ENCODE data around the gene ESD. TPM values are rescaled to one million over a fixed set of nuclear protein-coding genes. Genes with fewer than 3 reads are reported as not detected.
"Not testable (repeated sequence)": the region's sequence is repeated elsewhere in the genome, so short reads cannot be mapped to it uniquely, and the experiment has no call there.

Gene ESD
- total RNA-seq, 1 donor from 2014 or later, result 101 TPM

DNA sequence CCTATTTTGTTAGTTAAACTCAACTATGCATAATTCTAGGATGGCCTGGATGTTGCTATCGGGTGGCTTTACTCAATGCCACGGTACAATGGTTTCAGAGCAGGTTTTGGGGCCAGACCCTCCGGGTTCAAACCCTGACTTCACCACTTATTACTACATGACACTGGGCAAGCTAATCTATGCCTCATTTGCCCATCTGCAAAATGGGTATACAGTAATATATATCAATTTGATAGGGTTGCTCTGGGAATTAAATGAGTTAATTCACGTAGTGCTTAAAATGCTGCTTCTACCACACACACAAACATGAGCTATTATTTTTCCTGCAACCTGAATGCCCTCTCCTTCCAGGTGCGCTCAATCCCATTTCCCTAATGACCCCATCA lies 839 bp downstream of the ESD start:
- intact Hi-C loops (cut with micrococcal nuclease), result loop anchor here (5.0 to 10.0 kb wide), 4 partner anchors 44 to 1881 kb away; partner anchors contain the start of gene SUCLA2

DNA sequence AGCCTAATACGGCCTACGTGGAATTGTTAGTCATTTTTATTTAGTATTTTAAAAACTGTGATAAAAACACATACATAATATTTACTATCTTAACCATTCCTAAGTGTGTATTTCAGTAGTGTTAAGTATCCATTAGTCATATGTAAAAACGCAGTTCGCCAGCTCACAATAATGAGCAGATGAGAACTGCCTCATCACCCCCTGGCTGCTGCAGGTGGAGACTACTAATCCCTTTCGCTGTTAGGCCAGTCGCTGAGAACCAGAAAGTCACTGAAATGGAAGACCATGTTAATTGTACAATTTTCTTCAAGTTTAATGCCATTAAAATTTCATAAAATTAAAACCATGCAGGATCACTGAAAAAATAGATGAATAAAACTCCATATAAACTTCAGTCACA lies 1.6 kb downstream of the ESD start:
- intact Hi-C loops (cut with micrococcal nuclease), result loop anchor here (5.0 to 10.0 kb wide), 4 partner anchors 43 to 1881 kb away; partner anchors contain the start of gene SUCLA2

DNA sequence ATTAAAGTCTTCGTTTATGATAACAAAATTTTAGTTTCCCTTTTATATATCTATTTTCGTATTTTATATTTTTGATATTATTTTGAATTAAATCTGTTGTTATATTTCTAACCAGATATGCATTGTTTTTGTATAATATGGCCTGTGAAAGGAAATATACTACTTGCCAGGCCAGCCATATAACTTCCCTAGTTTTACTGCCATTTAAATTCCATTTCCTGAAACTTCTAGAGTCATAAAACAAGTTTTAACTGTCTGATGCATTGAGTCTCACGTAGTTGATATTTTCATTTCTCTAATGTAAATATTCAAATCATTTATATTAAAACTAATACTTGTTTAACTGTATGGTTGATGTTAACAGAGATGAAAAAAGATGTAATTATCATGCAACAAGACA lies 13.5 kb downstream of the ESD start:
- intact Hi-C loops (cut with micrococcal nuclease), result no loop called here

DNA sequence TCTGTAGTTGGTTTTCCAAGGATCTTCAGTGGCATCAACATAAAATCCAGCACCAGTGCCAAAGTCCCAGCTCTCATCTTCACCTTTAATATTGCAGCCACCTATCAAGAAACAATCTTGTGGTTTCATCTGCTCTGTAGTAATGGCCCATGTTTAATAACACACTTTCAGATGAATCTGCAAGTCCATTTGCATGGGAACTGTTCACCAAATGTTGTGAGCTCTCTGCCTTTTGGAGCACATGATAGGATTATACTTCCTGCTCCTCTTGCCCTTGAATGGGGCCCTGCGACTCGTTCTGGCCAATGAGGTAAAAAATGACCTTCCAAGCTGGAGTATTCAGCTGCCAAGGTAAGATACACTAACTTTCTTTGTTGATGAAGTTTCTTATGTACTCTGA lies 14.3 kb downstream of the ESD start:
- intact Hi-C loops (cut with micrococcal nuclease), result no loop called here

DNA sequence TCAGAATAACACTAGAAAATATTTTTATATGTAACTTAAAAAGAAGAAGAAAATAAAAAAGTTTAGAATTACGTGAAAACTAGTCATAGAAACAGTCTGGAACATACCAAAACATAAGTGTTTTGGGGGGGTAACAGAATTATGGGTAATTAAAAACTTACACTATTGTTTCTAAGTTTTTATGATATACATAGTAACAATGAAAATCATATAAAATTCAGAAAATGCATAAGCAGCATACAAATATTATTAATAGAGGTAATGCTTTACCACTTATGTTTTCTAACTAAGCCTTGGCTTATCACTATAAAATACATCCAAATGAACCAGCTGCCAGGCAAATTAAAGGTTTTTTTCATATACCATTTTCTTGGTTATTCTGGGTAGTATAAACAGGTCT lies 14.9 kb downstream of the ESD start:
- intact Hi-C loops (cut with micrococcal nuclease), result no loop called here

DNA sequence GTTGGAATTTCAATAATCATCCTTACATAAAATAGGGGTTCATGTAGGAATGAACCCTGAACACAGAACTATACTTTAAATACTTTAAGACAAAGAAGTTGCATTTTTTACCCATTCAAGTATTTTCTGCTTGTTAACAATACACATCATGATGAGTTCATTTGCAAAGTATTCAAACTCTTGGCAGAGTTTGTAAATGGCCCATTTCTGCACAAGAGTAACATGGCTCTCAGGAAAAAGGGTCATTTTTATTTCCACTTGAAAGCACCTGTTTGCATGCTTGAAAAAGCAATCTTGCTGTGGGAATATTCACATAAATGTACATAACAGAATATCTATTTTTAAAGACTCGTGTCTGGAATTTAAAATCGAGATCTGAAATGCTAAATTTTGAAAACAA lies 18.1 kb downstream of the ESD start:
- intact Hi-C loops (cut with micrococcal nuclease), result no loop called here

DNA sequence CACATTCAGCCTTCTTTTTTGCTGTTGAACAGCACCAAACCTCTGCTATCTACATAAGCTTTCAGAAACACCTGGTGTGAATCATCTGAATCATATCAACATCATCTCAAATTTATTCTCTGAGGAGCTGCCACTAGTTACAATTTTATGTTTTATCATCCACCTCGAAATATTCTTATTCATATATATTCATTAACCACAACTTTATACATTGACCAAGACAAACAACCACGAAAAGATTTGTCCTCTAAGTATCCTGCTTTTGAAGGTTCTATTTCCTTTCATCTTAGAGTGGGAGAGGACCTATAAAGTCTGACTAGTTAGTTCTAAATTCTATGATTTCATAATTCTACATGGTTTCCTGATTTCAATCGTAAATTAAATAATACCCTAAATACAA lies 18.9 kb downstream of the ESD start:
- intact Hi-C loops (cut with micrococcal nuclease), result no loop called here

DNA sequence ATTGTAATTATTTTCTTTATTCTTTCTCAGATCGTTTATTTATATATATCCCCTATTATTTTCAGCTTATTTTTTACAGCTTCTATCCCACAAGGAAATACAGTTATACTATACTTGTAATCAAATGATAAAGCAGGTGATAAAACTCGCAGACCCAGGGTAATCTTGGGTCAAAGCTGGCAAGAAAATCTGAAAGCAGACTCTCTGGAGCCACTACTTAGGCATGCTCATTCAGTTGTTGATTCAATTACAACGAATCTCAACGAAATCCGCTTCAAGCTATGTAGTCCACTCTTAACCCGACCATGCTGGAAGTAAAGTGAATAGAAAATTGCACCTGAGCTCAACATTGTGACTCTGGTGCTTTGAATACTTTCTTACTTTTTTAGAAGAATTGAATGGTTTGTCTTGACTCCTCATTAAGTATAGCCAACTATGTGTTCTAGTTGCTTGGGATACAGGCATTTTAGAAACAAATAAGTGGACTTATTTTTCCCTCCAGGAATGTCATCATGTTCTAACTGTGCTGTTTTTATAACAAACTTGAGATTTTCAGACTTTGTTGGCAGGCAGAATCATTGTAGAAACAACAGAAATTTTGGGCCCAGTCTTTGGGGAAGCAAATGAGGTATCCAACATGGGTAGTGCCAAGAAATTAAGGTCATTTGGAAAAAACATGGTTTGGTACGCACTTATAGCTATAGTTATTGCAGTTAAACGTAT lies 21.4 kb downstream of the ESD start:
- intact Hi-C loops (cut with micrococcal nuclease), result no loop called here

DNA sequence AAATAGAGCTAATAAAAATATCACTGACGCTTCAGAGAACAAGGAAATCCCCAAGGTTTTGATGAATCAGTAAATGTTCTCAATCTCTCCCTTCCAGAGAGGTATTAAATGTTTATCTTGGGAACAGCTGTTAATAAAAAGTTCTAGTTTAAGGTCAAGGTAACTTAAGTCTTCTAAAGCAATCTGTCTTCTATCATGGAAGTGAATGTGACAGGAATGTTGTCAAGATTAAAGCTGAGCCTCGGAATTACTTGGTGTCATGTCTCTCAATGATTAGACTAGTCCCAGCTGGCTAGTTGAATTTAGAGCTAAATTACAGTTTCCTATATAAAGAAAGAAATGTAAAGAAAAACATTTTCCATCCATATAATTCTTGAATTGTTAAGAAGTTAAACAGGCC lies 23.4 kb downstream of the ESD start:
- intact Hi-C loops (cut with micrococcal nuclease), result no loop called here

DNA sequence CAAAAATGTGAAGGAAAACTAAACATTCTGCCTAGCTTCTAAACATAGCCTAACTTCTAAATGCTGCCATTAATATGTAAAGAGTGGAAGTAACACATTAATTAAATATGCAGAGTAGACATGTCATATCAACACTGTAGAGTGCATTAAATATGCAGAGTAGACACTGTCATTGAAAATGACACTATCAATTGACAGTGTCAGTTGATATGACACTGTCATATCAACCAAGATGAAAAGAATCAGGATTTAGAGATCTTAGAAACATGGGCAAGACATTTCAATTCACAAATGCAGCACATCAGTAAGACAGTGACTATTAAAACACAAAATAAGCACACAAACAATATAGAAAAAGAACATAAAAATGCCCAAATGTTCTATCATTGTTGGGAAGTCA lies 25.3 kb downstream of the ESD start:
- intact Hi-C loops (cut with micrococcal nuclease), result no loop called here

DNA sequence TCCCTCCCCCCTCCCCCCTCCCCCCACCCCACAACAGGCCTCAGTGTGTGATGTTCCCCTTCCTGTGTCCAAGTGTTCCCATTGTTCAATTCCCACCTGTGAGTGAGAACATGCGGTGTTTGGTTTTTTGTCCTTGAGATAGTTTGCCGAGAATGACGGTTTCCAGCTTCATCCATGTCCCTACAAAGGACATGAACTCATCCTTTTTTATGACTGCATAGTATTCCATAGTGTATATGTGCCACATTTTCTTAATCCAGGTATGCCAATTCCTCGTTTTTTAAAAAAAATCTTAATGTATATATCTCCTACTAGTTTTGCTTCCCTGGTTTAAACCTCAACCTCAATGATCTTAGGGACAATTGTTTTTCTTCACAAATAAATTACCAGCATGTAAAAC lies 27.0 kb downstream of the ESD start:
- intact Hi-C loops (cut with micrococcal nuclease), result not testable (repeated sequence)

DNA sequence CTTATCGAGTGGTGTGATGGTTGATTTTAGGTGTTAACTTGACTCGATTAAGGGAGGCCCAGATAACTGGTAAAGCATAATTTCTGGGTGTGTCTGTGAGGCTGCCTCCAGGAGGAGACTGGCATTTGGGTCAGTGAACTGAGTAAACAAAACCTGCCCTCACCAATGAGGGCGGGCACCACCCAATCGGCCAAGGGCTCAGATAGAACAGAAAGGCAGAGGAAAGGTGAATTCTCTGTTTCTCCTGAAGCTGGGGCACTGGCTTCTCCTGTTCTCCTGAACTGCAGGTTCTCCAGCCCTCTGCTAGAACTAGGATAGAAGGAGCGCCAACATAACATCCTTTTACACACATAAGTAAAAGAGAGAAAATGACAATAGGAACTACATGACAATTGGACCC lies 35.1 kb downstream of the ESD start:
- intact Hi-C loops (cut with micrococcal nuclease), result no loop called here

DNA sequence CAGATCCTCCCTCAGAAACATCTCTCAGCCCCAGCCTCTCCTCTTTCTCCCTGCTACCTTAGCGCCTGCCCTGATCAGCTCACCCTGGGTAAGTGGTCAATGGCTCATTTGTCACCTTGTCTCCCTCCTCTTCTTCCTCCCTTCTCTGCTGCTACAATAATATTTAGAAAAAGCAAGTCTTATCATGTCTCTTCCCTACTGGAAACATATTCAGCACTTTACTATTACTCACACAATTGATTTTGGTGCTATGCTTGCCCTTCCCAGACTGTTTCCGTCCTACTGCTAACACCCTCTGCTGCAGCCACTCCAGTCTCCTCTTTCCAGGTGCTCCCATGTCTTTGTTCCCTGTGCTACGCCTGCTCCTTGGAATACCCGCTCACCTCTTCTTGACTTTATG lies 35.8 kb downstream of the ESD start:
- intact Hi-C loops (cut with micrococcal nuclease), result no loop called here

DNA sequence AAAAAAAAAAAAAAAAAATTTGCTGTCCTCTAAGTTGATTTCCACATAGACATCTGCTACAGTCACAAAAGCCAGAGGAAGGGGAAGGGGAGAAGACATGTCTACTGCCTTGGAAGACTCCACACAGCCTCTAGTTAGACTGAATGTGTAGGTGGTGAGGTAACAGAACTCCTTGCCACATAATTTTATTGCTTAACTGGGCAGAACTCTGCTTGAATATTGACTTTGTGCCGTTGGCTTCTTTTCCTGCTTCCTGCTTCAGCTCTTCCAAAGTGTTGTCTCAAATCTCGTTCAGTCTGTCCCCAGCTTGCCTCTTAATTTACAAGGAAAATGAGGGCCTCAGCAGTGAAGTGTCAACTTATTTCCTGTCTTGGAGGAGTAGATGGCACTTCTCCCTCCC lies 37.1 kb downstream of the ESD start:
- intact Hi-C loops (cut with micrococcal nuclease), result no loop called here

DNA sequence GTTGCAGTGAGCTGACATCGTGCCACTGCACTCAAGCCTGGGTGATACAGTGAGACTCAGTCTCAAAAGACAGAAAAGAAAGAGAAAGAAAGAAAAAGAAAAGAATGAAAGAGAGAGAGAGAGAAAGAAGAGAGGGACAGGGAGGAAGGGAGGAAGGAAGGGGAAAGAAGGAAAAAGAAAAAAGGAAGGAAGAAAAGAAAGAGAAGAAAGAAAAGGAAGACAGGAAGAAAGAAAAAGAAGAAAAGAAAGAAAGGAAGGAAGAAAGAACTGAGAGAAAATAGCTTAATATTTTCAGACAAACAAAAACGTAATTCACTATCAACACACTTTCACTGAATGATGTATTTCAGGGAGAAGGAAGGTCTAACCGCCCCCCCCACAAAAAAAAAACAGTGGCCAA lies 39.3 kb downstream of the ESD start:
- intact Hi-C loops (cut with micrococcal nuclease), result no loop called here

DNA sequence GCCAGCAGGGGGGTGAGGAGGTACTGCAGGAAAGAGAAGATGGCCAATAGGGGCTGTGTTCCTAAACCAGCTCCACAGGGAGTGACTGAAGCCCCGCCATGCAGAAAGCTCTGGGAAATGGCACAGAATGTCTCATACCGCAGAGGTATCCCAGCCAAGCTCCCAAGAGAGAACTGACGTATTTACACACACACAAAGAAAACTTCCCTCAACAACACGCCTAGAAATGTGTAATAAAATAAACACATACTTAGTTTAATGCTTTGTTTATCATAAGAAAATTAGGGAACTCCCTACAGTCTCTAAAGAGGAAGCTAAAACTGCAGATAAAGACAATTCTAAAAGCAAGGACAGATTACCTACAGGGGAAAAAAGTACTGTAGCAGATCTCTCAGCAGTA lies 40.0 kb downstream of the ESD start:
- intact Hi-C loops (cut with micrococcal nuclease), result no loop called here

DNA sequence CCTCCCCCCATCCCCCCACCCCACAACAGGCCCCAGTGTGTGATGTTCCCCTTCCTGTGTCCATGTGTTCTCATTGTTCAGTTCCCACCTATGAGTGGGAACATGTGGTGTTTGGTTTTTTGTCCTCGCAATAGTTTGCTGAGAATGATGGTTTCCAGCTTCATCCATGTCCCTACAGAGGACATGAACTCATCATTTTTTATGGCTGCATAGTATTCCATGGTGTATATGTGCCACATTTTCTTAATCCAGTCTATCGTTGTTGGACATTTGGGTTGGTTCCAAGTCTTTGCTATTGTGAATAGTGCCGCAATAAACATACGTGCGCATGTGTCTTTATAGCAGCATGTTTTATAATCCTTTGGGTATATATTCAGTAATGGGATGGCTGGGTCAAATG lies 41.5 kb downstream of the ESD start:
- intact Hi-C loops (cut with micrococcal nuclease), result not testable (repeated sequence)

DNA sequence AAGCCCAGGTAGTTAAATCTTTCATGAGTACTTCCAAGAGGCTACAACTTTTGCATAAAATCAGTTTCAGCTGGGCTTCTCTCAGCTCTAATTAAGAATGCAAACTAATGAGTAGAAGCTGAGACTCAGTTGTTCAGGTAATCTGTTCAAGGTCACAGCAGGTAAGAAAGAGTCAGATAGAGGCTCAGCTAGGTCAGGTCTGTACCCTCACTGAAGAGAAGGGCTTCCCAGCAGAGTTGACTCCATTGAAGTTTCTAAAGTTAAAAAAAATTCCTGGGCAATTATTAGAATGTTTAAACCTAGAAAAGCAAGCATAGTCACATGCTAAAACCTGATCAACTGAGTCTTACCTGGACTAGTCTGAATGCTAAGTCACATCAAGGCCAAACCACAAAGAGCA lies 42.1 kb downstream of the ESD start:
- intact Hi-C loops (cut with micrococcal nuclease), result loop anchor here (5.0 kb wide), 1 partner anchor 42 kb away; the partner anchor contains the start of gene ESD

DNA sequence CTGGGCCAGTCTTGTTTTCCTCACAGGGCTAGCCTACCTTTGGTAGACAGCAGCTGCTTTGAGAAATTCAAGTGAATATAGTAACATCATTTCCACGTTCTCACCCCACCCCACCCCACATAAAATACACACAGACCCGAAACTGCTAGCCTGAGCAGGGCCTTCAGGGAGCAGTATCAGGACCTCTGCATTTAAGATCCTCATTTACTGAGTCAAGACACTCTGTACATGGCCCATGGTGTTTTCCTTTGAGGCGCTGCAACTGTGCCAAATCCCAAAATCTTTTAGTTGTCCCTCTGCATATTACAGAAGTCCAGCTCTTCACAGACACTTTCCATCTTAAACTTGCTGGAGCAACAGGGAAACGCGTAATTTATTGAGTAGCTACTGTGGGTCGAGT lies 43.0 kb downstream of the ESD start:
- intact Hi-C loops (cut with micrococcal nuclease), result loop anchor here (5.0 kb wide), 1 partner anchor 43 kb away; the partner anchor contains the start of gene ESD

DNA sequence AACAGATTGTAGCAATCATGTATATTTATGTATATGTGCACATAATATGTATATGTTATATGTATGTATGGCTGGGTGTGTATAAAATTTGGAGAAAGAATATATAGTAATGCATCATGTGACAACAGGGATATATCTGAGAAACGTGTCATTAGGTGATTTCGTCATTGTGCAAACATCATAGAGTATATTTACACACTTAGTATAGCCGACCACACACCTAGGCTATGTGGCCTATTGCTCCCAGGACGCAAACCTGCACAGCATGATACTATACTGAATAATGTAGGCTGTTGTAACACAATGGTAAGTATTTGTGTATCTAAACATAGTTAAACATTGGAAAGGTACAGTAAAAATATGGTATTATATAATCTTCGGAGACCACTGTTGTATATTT lies 43.8 kb downstream of the ESD start:
- intact Hi-C loops (cut with micrococcal nuclease), result loop anchor here (5.0 kb wide), 1 partner anchor 44 kb away; the partner anchor contains the start of gene ESD

DNA sequence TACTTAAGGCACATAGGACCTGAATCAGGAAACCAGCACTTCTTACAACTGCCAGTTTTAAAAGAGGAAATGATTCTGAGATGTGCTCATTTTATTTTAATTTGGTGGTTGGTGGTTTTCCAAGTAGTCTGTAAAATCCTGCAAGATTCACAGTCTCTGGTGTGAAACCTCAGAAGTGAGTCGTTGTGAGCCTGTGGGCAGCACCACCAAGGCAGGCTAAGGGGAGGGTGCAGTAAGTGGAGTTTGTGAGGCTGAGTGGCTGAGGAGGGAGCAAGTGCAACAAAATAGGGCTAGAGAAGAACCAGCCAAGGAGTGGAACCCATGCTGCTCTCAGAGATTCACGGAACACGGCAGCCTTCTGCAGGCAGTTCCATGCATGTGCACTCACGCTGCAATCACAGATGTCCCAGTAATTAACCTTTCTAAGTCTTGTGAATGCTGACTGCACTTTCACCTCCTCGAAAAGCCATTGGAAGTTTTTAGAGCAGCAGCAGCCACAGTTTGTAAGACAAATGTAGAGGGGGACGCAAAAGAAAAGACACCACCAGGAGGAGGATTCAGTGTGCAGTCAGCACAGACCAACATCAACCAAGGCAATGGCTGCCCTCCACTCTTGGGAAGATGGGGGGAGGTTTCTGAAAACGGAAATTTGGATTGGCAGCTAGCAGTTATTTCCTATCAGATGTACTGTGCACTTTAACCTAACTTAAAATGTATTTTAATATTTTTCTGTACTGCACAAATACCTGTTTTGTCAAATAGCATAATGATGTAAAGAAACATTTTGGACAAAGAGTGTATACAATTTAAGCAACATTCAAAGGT lies 44.9 kb downstream of the ESD start:
- intact Hi-C loops (cut with micrococcal nuclease), result loop anchor here (1.0 to 5.0 kb wide), 2 partner anchors 45 to 199 kb away; partner anchors contain the start of genes ESD and LRCH1

DNA sequence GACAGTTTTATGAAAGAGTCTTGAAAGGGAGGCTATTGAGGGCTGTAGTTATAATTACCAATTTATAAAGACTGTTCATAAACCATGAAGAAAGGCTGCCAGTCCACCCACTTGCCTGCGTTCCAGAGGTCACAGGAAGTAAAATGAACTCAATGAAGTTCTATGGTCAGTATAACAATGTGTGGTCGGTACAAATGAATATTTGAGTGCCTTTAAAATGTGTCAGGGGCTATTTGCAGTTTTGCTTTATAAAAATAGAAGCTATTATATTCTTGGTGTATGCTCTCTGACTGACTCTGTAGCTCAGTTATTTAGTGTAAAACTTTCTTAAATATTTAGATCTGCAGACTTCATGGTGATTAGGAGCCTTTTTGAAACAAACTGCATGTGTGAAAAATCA lies 47.0 kb downstream of the ESD start:
- intact Hi-C loops (cut with micrococcal nuclease), result loop anchor here (5.0 kb wide), 1 partner anchor 47 kb away; the partner anchor contains the start of gene ESD

All from T-helper 2 cell treated with Interferon-gamma antibody and Interleukin-4, amounts not matched to agents 100 ng/mL and 5 ng/mL, for 36 hours (primary cell).